ENCODE results near the gene ST7L. TPM values are rescaled to one million over a fixed set of nuclear protein-coding genes. Genes with fewer than 3 reads are reported as not detected.

The ST7L gene
- total RNA-seq, 2 experiments from 2014 or later, result 25.5 to 29.8 TPM

DNA sequence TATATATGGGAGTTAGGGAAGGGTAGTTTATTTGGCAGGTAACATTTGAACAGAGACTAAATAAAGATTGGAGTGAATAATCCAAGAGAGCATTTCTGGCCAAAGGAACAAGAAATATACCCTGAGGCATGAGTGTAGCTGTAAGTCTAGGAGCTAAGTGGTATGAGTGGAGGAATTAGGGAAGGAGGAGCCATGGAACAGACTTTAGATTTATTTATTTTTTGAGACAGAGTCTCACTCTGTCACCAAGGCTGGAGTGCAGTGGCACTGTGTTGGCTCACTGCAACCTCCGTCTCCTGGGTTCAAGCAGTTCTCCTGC is 19.1 kb upstream of the ST7L start:
- Histone ChIP-seq H3K4me1 (ENCODE audit: insufficient read depth, low read length) (peaks cover 17% of the 10 kb centered on the region), H3K9me3 (ENCODE audit: control insufficient read depth in 1 of 2, insufficient read depth in 1 of 2, low read length in 2 of 2) (no peaks in the 10 kb centered on the region), H3K36me3 (ENCODE audit: insufficient read depth, low read length) (peaks cover 11% of the 10 kb centered on the region), H3K27ac (ENCODE audit: low read depth in 1 of 2, low read length in 2 of 2) (no peak overlapping the region), H3K4me3 (ENCODE audit: low read length) (no peak overlapping the region), H3K27me3 (ENCODE audit: control insufficient read depth in 1 of 2, insufficient read depth in 2 of 2, low read length in 2 of 2) (no peaks in the 10 kb centered on the region)
- intact Hi-C loops (cut with DNase I, micrococcal nuclease), result loop anchor here in 1 of 2 experiments (5.0 kb wide), 1 partner anchor 34 kb away; the partner anchor contains the start of gene MOV10
- DNase-seq (no peak), ATAC-seq (ENCODE audit: poor library complexity) (no peak)
- no peaks in the 10 kb centered on the region for H3K9me3 Mint-ChIP-seq
- ChIA-PET POLR2A (interaction anchor here (0.6 to 2.6 kb wide), 2 partner anchors 11 to 36 kb away, joined by 3 to 12 read pairs; partner anchors contain the start of gene MOV10), CTCF (interaction anchor here (1.2 to 2.0 kb wide), 3 partner anchors 10 to 13 kb away, joined by 3 to 6 read pairs (median 5); no protein-coding TSS in a partner anchor)
- no peak for TF ChIP-seq CTCF (IDR thresholded peaks at IDR 0.05)
- H3K27ac Mint-ChIP-seq, result peak overlapping the region; percentile 78
- H3K4me1 Mint-ChIP-seq (ENCODE audit: low read depth), result peaks cover 66% of the 10 kb centered on the region
- H3K36me3 Mint-ChIP-seq (ENCODE audit: low read depth), result peaks cover 36% of the 10 kb centered on the region
- no peaks in the 10 kb centered on the region for H3K27me3 Mint-ChIP-seq
- no peak overlapping the region for H3K4me3 Mint-ChIP-seq

DNA sequence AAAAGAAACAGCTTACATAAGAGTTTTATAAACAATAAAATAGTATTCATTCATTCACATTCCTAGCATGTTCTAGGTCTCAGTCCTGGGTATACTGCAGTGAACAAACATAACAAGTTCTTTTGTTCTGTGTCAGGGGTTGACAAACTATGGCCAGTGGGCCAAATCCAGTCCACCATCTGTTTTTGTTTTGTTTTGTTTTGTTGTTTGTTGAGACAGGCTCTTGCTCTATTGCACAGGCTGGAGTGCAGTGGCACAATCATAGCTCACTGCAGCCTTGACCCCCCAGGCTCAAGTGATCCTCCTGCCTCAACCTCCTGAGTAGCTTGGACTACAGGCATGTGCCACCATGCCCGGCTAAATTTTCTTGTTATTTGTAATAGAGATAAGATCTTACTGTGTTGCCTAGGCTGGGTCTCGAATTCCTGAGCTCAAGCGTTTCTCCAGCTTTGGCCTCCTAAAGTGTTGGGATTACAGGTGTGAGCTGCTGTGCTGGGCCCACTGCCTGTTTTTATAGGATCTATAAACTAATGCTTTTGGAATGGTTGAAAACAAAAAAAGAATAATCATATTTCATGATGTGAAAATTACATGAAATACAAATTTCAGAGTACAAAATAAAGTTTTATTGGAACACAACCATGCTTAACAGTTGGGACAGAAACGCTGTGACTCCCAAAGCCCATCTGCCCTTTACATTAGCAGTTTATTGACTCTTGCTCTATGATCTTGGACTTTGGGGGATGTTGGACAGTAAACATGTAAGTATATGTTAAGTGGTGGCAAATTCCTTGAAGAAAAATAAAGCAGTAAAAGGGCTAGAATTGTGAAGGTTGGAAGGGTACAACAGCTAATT is 18.5 kb upstream of the ST7L start:
- H3K27ac Mint-ChIP-seq, result peak overlapping the region; percentile 78
- CTCF ChIA-PET, result interaction anchor here (1.2 to 2.1 kb wide), 4 partner anchors 10 to 37 kb away, joined by 3 to 12 read pairs (median 6); partner anchors contain the start of gene MOV10
- peaks cover 38% of the 10 kb centered on the region for H3K36me3 Mint-ChIP-seq (ENCODE audit: low read depth)
- intact Hi-C loops (cut with DNase I, micrococcal nuclease), result loop anchor here in 1 of 2 experiments (5.0 kb wide), 1 partner anchor 35 kb away; the partner anchor contains the start of gene MOV10
- H3K4me1 ChIP-seq (ENCODE audit: insufficient read depth, low read length), result peaks cover 17% of the 10 kb centered on the region
- H3K9me3 ChIP-seq (ENCODE audit: control insufficient read depth in 1 of 2, insufficient read depth in 1 of 2, low read length in 2 of 2), result no peaks in the 10 kb centered on the region
- POLR2A ChIA-PET, result interaction anchor here (0.6 to 2.7 kb wide), 4 partner anchors 11 to 37 kb away, joined by 3 to 12 read pairs (median 10); partner anchors contain the start of genes CAPZA1, MOV10 and ST7L
- H3K4me3 ChIP-seq (ENCODE audit: low read length), result no peak overlapping the region
- peaks cover 66% of the 10 kb centered on the region for H3K4me1 Mint-ChIP-seq (ENCODE audit: low read depth)
- peak overlapping the region; percentile 21 for H3K4me3 Mint-ChIP-seq
- H3K36me3 ChIP-seq (ENCODE audit: insufficient read depth, low read length), result peaks cover 9% of the 10 kb centered on the region
- no peak for DNase-seq
- H3K27ac ChIP-seq (ENCODE audit: low read depth in 1 of 2, low read length in 2 of 2), result no peak overlapping the region
- H3K27me3 ChIP-seq (ENCODE audit: control insufficient read depth in 1 of 2, insufficient read depth in 2 of 2, low read length in 2 of 2), result no peaks in the 10 kb centered on the region
- no peak for ATAC-seq (ENCODE audit: poor library complexity)
- no peaks in the 10 kb centered on the region for H3K27me3 Mint-ChIP-seq
- TF ChIP-seq CTCF (IDR thresholded peaks at IDR 0.05), result no peak
- H3K9me3 Mint-ChIP-seq, result no peaks in the 10 kb centered on the region

DNA sequence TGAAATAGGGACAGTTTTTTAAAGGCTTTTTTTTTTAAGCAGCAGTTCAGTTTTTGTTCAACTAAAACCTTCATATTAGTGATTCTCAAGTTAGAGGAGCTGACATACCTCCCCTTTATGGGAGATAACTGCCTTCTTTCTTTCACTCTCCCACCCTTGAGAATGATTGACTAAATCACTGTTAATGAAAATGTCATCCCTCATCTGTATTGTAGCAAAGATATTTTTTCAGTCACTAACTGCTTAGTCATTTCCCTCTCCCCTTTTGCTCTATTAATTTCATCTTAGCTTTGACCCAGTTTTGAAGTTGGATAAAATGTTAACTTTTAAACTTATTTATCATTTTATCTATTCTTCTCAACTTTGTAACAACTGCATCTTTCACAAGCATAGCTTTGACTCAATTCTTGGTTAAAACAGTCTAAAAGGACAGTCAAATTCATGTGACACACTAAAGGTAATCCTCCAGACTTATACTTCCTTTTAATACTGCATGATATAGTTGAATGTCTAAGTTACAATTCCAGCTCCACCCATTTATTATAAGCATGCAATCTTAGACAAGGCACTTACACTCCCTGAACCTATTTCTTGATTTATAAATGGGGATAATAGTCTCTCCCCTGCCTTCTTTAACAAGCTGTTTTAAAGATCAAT is 17.8 kb upstream of the ST7L start:
- Histone ChIP-seq H3K4me3 (ENCODE audit: low read length) (no peak overlapping the region), H3K36me3 (ENCODE audit: insufficient read depth, low read length) (peaks cover 7% of the 10 kb centered on the region), H3K9me3 (ENCODE audit: control insufficient read depth in 1 of 2, insufficient read depth in 1 of 2, low read length in 2 of 2) (no peaks in the 10 kb centered on the region), H3K27ac (ENCODE audit: low read depth in 1 of 2, low read length in 2 of 2) (no peak overlapping the region), H3K27me3 (ENCODE audit: control insufficient read depth in 1 of 2, insufficient read depth in 2 of 2, low read length in 2 of 2) (no peaks in the 10 kb centered on the region), H3K4me1 (ENCODE audit: insufficient read depth, low read length) (peaks cover 24% of the 10 kb centered on the region)
- Mint-ChIP-seq H3K4me1 (ENCODE audit: low read depth) (peaks cover 66% of the 10 kb centered on the region), H3K4me3 (peak overlapping the region; percentile 21), H3K9me3 (no peaks in the 10 kb centered on the region), H3K36me3 (ENCODE audit: low read depth) (peaks cover 44% of the 10 kb centered on the region), H3K27ac (peak overlapping the region; percentile 78), H3K27me3 (no peaks in the 10 kb centered on the region)
- CTCF ChIA-PET, result interaction anchor here (1.8 to 2.1 kb wide), 3 partner anchors 9 to 37 kb away, joined by 5 to 12 read pairs (median 6); partner anchors contain the start of gene MOV10
- DNase-seq (no peak), ATAC-seq (ENCODE audit: poor library complexity) (peak; percentile 48)
- intact Hi-C loops (cut with DNase I, micrococcal nuclease), result loop anchor here in 1 of 2 experiments (5.0 kb wide), 1 partner anchor 36 kb away; the partner anchor contains the start of gene MOV10
- POLR2A ChIA-PET, result interaction anchor here (1.2 to 2.7 kb wide), 4 partner anchors 12 to 37 kb away, joined by 4 to 12 read pairs (median 10); partner anchors contain the start of genes CAPZA1, MOV10 and ST7L
- no peak for TF ChIP-seq CTCF (IDR thresholded peaks at IDR 0.05)

Data from CD4-positive, alpha-beta T cell (primary cell).